Left renal pelvis (tissue), 4 donors: Measurements from ENCODE around the gene PRUNE1. TPM values are rescaled to one million over a fixed set of nuclear protein-coding genes. Genes with fewer than 3 reads are reported as not detected.

Experiments used
- DNase-seq, 4 donors: peaks; one replicate each; pipeline ENCODE4 v3.0.0-alpha.2; 2013; ENCODE audit warnings: low read depth in 4 of 4, low spot score in 3 of 4
- polyA plus RNA-seq, 4 donors: library from polyadenylated mRNA; unstranded; fragments of 120-200 nt; gene quantifications; one replicate each; pipeline ENCODE4 v1.2.1, GENCODE V29; 2013; ENCODE audit not compliant: insufficient read length in 4 of 4

The PRUNE1 gene
- polyA plus RNA-seq, 4 donors, result 41.4 to 47.8 (median 46.1) TPM

GRCh38 chr1:151070474-151071276, 62.4 kb downstream of the PRUNE1 start, which contains the start of gene GABPB2:
Gene GABPB2, plus strand, starts transcription at chr1:151070761. Its CDS starts 17,429 bp downstream, at chr1:151088190.
- peak in 3 of 4 donors; percentile 88 to 93 (median 89) for DNase-seq

DNA sequence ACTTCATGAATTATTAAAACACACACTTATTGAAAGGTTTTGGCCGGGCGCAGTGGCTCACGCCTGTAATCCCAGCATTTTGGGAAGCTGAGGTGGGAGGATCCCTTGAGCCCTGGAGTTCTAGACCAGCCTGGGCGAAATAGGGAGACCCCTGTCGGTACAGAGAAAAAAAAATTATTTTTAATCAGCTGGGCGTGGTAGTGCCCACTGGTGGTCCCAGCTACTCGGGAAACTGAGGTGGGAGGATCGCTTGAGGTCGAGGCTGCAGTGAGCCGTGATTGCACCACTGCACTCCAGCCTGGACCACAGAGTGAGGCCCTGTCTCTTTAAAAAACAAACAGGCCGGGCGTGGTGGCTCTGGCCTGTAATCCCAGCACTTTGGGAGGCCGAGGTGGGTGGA, 64.0 kb downstream of the PRUNE1 start:
- DNase-seq, result no peak

Other genes starting within 250 kb of the PRUNE1 start
- 10 to 100 TPM; 11.3 to 27.6 (median 14.9) TPM for gene CTSS, start 242.7 kb upstream of the PRUNE1 start, polyA plus RNA-seq
- gene CTSK, start 200.2 kb upstream of the PRUNE1 start, polyA plus RNA-seq, result 100 to 1,000 TPM in 1 of 4 donors, 10 to 100 TPM in 3; 19.8 to 107 (median 35.3) TPM
- gene ARNT, start 131.8 kb upstream of the PRUNE1 start, polyA plus RNA-seq, result 10 to 100 TPM; 57.0 to 62.8 (median 58.3) TPM
- not detected for gene CTXND2, start 121.3 kb upstream of the PRUNE1 start, polyA plus RNA-seq
- 10 to 100 TPM; 62.7 to 88.8 (median 81.9) TPM for gene SETDB1, start 82.1 kb upstream of the PRUNE1 start, polyA plus RNA-seq
- gene CERS2, start 33.6 kb upstream of the PRUNE1 start, polyA plus RNA-seq, result 100 to 1,000 TPM; 206 to 297 (median 284) TPM
- gene ANXA9, start 26.2 kb upstream of the PRUNE1 start, polyA plus RNA-seq, result 10 to 100 TPM; 10.7 to 21.5 (median 13.6) TPM
- gene MINDY1, start 1.5 kb upstream of the PRUNE1 start, polyA plus RNA-seq, result 10 to 100 TPM; 35.7 to 54.4 (median 39.1) TPM
- gene BNIPL, start 28.1 kb downstream of the PRUNE1 start, polyA plus RNA-seq, result 1 to 10 TPM in 3 of 4 donors, under 1 TPM in 1; 0.72 to 5.6 (median 2.6) TPM
- gene C1orf56, start 39.3 kb downstream of the PRUNE1 start, polyA plus RNA-seq, result 10 to 100 TPM; 10.3 to 15.1 (median 11.4) TPM
- gene CDC42SE1, start 51.2 kb downstream of the PRUNE1 start, polyA plus RNA-seq, result 10 to 100 TPM; 56.4 to 83.9 (median 74.6) TPM
- gene MLLT11, start 51.9 kb downstream of the PRUNE1 start, polyA plus RNA-seq, result 10 to 100 TPM; 21.9 to 27.4 (median 24.8) TPM
- 10 to 100 TPM; 10.4 to 14.1 (median 11.8) TPM for gene GABPB2, start 62.3 kb downstream of the PRUNE1 start, polyA plus RNA-seq
- 10 to 100 TPM; 18.8 to 33.9 (median 29.7) TPM for gene SEMA6C, start 138.2 kb downstream of the PRUNE1 start, polyA plus RNA-seq
- 1 to 10 TPM in 3 of 4 donors, under 1 TPM in 1; 0.96 to 2.9 (median 1.8) TPM for gene TNFAIP8L2, start 148.2 kb downstream of the PRUNE1 start, polyA plus RNA-seq
- gene LYSMD1, start 157.5 kb downstream of the PRUNE1 start, polyA plus RNA-seq, result 10 to 100 TPM; 17.3 to 18.6 (median 17.7) TPM
- 10 to 100 TPM; 35.2 to 46.8 (median 39.9) TPM for gene SCNM1, start 157.7 kb downstream of the PRUNE1 start, polyA plus RNA-seq
- 1 to 10 TPM in 3 of 4 donors, under 1 TPM in 1; 0.46 to 2.3 (median 1.7) TPM for gene TMOD4, start 167.5 kb downstream of the PRUNE1 start, polyA plus RNA-seq
- gene VPS72, start 181.7 kb downstream of the PRUNE1 start, polyA plus RNA-seq, result 10 to 100 TPM; 55.5 to 76.1 (median 69.9) TPM
- gene PIP5K1A, start 190.1 kb downstream of the PRUNE1 start, polyA plus RNA-seq, result 10 to 100 TPM; 57.6 to 70.2 (median 64.0) TPM
- 100 to 1,000 TPM; 107 to 174 (median 153) TPM for gene PSMD4, start 246.3 kb downstream of the PRUNE1 start, polyA plus RNA-seq